ENCODE measurements around the gene TMEM244.

DNA sequence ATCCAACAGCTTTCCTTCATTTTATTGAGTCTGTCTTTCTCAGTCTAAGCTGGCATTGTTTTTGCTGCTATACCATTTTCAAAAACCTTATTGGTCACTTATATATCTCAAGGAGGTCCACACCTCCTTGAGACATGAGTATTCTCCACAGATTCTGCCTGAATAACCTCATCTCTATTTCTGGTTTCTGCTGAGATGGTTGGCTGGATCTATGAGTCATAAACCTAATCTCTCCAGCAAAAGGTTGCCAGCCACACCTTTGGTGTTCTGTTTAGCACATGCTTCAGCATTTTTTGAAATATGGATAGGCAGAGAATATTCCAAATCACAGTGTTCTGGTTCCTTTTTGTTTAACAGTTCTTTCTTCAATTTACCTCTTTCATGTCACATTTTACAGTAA lies 40.8 kb upstream of the TMEM244 start:
- TF ChIP-seq, protein P1, sequence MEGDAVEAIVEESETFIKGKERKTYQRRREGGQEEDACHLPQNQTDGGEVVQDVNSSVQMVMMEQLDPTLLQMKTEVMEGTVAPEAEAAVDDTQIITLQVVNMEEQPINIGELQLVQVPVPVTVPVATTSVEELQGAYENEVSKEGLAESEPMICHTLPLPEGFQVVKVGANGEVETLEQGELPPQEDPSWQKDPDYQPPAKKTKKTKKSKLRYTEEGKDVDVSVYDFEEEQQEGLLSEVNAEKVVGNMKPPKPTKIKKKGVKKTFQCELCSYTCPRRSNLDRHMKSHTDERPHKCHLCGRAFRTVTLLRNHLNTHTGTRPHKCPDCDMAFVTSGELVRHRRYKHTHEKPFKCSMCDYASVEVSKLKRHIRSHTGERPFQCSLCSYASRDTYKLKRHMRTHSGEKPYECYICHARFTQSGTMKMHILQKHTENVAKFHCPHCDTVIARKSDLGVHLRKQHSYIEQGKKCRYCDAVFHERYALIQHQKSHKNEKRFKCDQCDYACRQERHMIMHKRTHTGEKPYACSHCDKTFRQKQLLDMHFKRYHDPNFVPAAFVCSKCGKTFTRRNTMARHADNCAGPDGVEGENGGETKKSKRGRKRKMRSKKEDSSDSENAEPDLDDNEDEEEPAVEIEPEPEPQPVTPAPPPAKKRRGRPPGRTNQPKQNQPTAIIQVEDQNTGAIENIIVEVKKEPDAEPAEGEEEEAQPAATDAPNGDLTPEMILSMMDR (IDR thresholded peaks at IDR 0.05) = no peak
- no peak for TF ChIP-seq POLR2A (IDR thresholded peaks at IDR 0.05)

Measured in esophagus squamous epithelium (tissue), 4 donors.